ENCODE results near the gene PRKRA. TPM values are rescaled to one million over a fixed set of nuclear protein-coding genes. Genes with fewer than 3 reads are reported as not detected.

Gene PRKRA
- total RNA-seq, 1 experiment from 2014 or later: 59.4 TPM

- H3K9me3 ChIP-seq (ENCODE audit: control insufficient read depth, insufficient read depth, low read depth, low read length): no peaks in the 10 kb centered on the region
- ChIA-PET POLR2A (no interaction called here), CTCF (no interaction called here)
- ATAC-seq (no peak), DNase-seq (ENCODE audit: low read depth, low spot score) (no peak)
- no peak overlapping the region for H3K27ac ChIP-seq (ENCODE audit: low read length)
- H3K4me1 ChIP-seq (ENCODE audit: control insufficient read depth, insufficient read depth, low read length): peaks cover 4% of the 10 kb centered on the region
- intact Hi-C loops (cut with micrococcal nuclease; ENCODE audit: unreplicated experiment) (no loop called here), in situ Hi-C loops (cut with HindIII; ENCODE audit: low pct_unique_long_range_greater_than_20kb, low sequenced_read_pairs) (no loop called here)
- no peaks in the 10 kb centered on the region for H3K27me3 ChIP-seq (ENCODE audit: control insufficient read depth, insufficient read depth, low read length)
- BruUV-seq (replicated peaks): no TSS peak
- H3K4me3 ChIP-seq (ENCODE audit: low read depth in 2 of 2, low read length in 2 of 2): no peak overlapping the region
- TF ChIP-seq, protein P1, sequence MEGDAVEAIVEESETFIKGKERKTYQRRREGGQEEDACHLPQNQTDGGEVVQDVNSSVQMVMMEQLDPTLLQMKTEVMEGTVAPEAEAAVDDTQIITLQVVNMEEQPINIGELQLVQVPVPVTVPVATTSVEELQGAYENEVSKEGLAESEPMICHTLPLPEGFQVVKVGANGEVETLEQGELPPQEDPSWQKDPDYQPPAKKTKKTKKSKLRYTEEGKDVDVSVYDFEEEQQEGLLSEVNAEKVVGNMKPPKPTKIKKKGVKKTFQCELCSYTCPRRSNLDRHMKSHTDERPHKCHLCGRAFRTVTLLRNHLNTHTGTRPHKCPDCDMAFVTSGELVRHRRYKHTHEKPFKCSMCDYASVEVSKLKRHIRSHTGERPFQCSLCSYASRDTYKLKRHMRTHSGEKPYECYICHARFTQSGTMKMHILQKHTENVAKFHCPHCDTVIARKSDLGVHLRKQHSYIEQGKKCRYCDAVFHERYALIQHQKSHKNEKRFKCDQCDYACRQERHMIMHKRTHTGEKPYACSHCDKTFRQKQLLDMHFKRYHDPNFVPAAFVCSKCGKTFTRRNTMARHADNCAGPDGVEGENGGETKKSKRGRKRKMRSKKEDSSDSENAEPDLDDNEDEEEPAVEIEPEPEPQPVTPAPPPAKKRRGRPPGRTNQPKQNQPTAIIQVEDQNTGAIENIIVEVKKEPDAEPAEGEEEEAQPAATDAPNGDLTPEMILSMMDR (IDR thresholded peaks at IDR 0.05): no peak
- H3K36me3 ChIP-seq (ENCODE audit: control insufficient read depth, insufficient read depth, low read length): no peaks in the 10 kb centered on the region
These were observed 49.0 kb downstream of the PRKRA start for GRCh38 chr2:178401994-178402437.

DNA sequence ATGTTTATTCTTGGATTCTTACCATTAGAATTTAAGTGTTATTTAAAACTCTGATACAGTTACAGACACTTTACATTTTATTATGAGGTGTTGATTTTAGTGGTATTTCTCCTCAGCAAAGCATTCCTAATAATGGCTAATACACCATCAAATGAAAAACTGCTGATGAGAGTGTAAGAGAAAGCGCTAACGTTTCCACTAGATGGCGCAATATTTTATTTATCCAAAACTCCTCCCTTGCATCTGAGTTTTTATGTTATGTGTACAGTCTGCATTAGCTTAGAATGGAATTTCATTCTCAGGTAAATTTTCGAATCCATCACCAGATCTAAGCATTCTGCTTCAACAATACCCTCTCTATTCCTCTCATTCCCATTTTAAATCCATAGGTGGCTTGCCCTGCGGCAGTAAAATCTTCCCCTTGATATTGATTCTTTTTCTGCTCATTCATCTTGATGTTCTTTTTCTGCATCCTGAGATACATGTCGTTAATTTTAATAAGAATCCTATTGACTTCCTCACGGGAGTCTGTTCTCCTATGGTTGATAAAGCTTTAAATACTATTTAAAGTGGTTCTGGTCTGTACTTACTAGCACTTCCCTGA, 53.9 kb downstream of the PRKRA start:
- Histone ChIP-seq H3K27me3 (ENCODE audit: control insufficient read depth, insufficient read depth, low read length) (no peaks in the 10 kb centered on the region), H3K4me1 (ENCODE audit: control insufficient read depth, insufficient read depth, low read length) (no peaks in the 10 kb centered on the region), H3K9me3 (ENCODE audit: control insufficient read depth, insufficient read depth, low read depth, low read length) (no peaks in the 10 kb centered on the region), H3K36me3 (ENCODE audit: control insufficient read depth, insufficient read depth, low read length) (no peaks in the 10 kb centered on the region), H3K4me3 (ENCODE audit: low read depth in 2 of 2, low read length in 2 of 2) (no peak overlapping the region), H3K27ac (ENCODE audit: low read length) (no peak overlapping the region)
- DNase-seq (ENCODE audit: low read depth, low spot score): peak; percentile 32
- peak; percentile 85 for ATAC-seq
- BruUV-seq (replicated peaks): no TSS peak
- ChIA-PET POLR2A (no interaction called here), CTCF (interaction anchor here (0.6 to 0.8 kb wide), 2 partner anchors 10 to 18 kb away, joined by 3 to 5 read pairs; no protein-coding TSS in a partner anchor)
- in situ Hi-C loops (cut with HindIII; ENCODE audit: low pct_unique_long_range_greater_than_20kb, low sequenced_read_pairs): no loop called here
- TF ChIP-seq SIN3A (IDR thresholded peaks at IDR 0.05; ENCODE audit: borderline replicate concordance, insufficient read depth, low read depth, low read length) (no peak), TCF7L2 (IDR thresholded peaks at IDR 0.05; ENCODE audit: low read depth, low read length) (no peak), POLR2AphosphoS5 (IDR thresholded peaks at IDR 0.05; ENCODE audit: low read depth, low read length) (no peak)
- TF ChIP-seq, protein P1 (IDR thresholded peaks at IDR 0.05): peak; percentile 74; the same call in 1 of the 2 replicates
- intact Hi-C loops (cut with micrococcal nuclease; ENCODE audit: unreplicated experiment): loop anchor here (2.0 to 5.0 kb wide), 2 partner anchors 18 to 285 kb away; partner anchors contain the start of gene RBM45

- Histone ChIP-seq H3K9me3 (ENCODE audit: control insufficient read depth, insufficient read depth, low read depth, low read length) (no peaks in the 10 kb centered on the region), H3K27me3 (ENCODE audit: control insufficient read depth, insufficient read depth, low read length) (no peaks in the 10 kb centered on the region), H3K4me1 (ENCODE audit: control insufficient read depth, insufficient read depth, low read length) (no peaks in the 10 kb centered on the region), H3K36me3 (ENCODE audit: control insufficient read depth, insufficient read depth, low read length) (no peaks in the 10 kb centered on the region), H3K4me3 (ENCODE audit: low read depth in 2 of 2, low read length in 2 of 2) (no peak overlapping the region), H3K27ac (ENCODE audit: low read length) (no peak overlapping the region)
- DNase-seq (ENCODE audit: low read depth, low spot score): no peak
- in situ Hi-C loops (cut with HindIII; ENCODE audit: low pct_unique_long_range_greater_than_20kb, low sequenced_read_pairs) (no loop called here), intact Hi-C loops (cut with micrococcal nuclease; ENCODE audit: unreplicated experiment) (loop anchor here (2.0 to 5.0 kb wide), 2 partner anchors 19 to 284 kb away; partner anchors contain the start of gene RBM45)
- ChIA-PET POLR2A (no interaction called here), CTCF (interaction anchor here (0.7 to 0.8 kb wide), 2 partner anchors 110 to 253 kb away, joined by 9 to 14 read pairs; no protein-coding TSS in a partner anchor)
- no peak for ATAC-seq
- TF ChIP-seq SIN3A (IDR thresholded peaks at IDR 0.05; ENCODE audit: borderline replicate concordance, insufficient read depth, low read depth, low read length): no peak
- no peak for TF ChIP-seq TCF7L2 (IDR thresholded peaks at IDR 0.05; ENCODE audit: low read depth, low read length)
- TF ChIP-seq, protein P2, sequence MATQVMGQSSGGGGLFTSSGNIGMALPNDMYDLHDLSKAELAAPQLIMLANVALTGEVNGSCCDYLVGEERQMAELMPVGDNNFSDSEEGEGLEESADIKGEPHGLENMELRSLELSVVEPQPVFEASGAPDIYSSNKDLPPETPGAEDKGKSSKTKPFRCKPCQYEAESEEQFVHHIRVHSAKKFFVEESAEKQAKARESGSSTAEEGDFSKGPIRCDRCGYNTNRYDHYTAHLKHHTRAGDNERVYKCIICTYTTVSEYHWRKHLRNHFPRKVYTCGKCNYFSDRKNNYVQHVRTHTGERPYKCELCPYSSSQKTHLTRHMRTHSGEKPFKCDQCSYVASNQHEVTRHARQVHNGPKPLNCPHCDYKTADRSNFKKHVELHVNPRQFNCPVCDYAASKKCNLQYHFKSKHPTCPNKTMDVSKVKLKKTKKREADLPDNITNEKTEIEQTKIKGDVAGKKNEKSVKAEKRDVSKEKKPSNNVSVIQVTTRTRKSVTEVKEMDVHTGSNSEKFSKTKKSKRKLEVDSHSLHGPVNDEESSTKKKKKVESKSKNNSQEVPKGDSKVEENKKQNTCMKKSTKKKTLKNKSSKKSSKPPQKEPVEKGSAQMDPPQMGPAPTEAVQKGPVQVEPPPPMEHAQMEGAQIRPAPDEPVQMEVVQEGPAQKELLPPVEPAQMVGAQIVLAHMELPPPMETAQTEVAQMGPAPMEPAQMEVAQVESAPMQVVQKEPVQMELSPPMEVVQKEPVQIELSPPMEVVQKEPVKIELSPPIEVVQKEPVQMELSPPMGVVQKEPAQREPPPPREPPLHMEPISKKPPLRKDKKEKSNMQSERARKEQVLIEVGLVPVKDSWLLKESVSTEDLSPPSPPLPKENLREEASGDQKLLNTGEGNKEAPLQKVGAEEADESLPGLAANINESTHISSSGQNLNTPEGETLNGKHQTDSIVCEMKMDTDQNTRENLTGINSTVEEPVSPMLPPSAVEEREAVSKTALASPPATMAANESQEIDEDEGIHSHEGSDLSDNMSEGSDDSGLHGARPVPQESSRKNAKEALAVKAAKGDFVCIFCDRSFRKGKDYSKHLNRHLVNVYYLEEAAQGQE (IDR thresholded peaks at IDR 0.05; ENCODE audit: insufficient read depth in 1 of 2, low read depth in 2 of 2, low read length in 1 of 2): no peak
- TF ChIP-seq POLR2AphosphoS5 (IDR thresholded peaks at IDR 0.05; ENCODE audit: low read depth, low read length): no peak
- TF ChIP-seq, protein P1 (IDR thresholded peaks at IDR 0.05): no peak
- no TSS peak for BruUV-seq (replicated peaks)
These were observed 54.9 kb downstream of the PRKRA start for GRCh38 chr2:178395941-178396570.

All from Panc1 (cell line).